Ovary (tissue), 9 donors: ENCODE data around the gene ENDOG. TPM values are rescaled to one million over a fixed set of nuclear protein-coding genes. Genes with fewer than 3 reads are reported as not detected.
"Not testable (repeated sequence)": the region's sequence is repeated elsewhere in the genome, so short reads cannot be mapped to it uniquely, and the experiment has no call there.

Source experiments
- DNase-seq, 5 donors: peaks; one replicate each; pipeline ENCODE4 v3.0.0-alpha.2; 2019 to 2020
- H3K27ac ChIP-seq, 2 donors: fragments of 200-600 bp; one replicate each; pipeline versions ENCODE4 v1.5.1 to v1.8.0; 2019 to 2022
- H3K27me3 ChIP-seq: fragments of 200-600 bp; one replicate; pipeline ENCODE4 v1.8.0; 2022
- H3K36me3 ChIP-seq: fragments of 200-600 bp; sonication (generic); one replicate; pipeline ENCODE4 v1.5.1; 2019
- H3K4me1 ChIP-seq: one replicate; pipeline ENCODE4 v1.8.1; 2013; ENCODE audit warnings: mild to moderate bottlenecking, moderate library complexity; ENCODE audit not compliant: insufficient read depth
- H3K4me3 ChIP-seq: fragments of 200-600 bp; sonication (generic); one replicate; pipeline ENCODE4 v1.5.1; 2017
- H3K9me3 ChIP-seq, 2 donors: fragments of 200-600 bp in 1 of 2; sonication (generic) in 1 of 2; one replicate each; pipeline versions ENCODE4 v1.5.1 to v1.8.1; 2013 to 2019; ENCODE audit warnings: mild to moderate bottlenecking in 1 of 2, moderate library complexity in 1 of 2
- CTCF ChIP-seq, 3 donors: fragments of 450-650 bp in 2 of 3; fragments of 200-600 bp in 1 of 3; IDR thresholded peaks; one replicate each; pipeline versions ENCODE4 v1.5.1 to v1.8.0; 2016 to 2022; ENCODE audit warnings: antibody characterized with exemption in 3 of 3, mild to moderate bottlenecking in 1 of 3
- EP300 ChIP-seq: sonication (generic); formaldehyde crosslinking; IDR thresholded peaks from one replicate; pipeline ENCODE4 v1.6.1; 2017; ENCODE audit warnings: antibody characterized with exemption
- POLR2A ChIP-seq: fragments of 450-650 bp; IDR thresholded peaks from one replicate; pipeline ENCODE4 v1.6.1; 2017; ENCODE audit warnings: antibody characterized with exemption, mild to moderate bottlenecking, moderate library complexity
- WGBS, 3 donors: extraction: QIAGEN DNeasy Blood & Tissue Kit in 1 of 3; methylation state at CpG; one replicate each; pipeline versions ENCODE4 v1.1.5 to v1.1.7; 2013 to 2017; 5-methylcytosine and 5-hydroxymethylcytosine counted together
- intact Hi-C, 4 donors: fragments of 100-400 bp; cut with DNase I; formaldehyde crosslinking; loops; one replicate each; pipeline versions ENCODE4 v1.11.0 to v1.15.1; 2022 to 2023
- polyA plus RNA-seq, 2 donors: library from polyadenylated mRNA; stranded (reverse); fragments of 200-250 nt in 1 of 2; fragments of 350-450 nt in 1 of 2; fragmentation: Illumina TruSeq in 1 of 2; extraction: RNeasy Lipid Tissue Mini Kit (QIAGEN cat#74804) in 1 of 2; gene quantifications; one replicate each; pipeline ENCODE4 v1.2.3, GENCODE V29; 2013 to 2014
- total RNA-seq, 7 donors: library from RNA; depleted of rRNA in 2 of 7; stranded (reverse); fragments of >200 nt in 2 of 7; fragmentation: NEBNext Ultra II Directional in 3 of 7; extraction: Animal tissue kit (Norgen Biotek cat#: 25700) in 3 of 7; gene quantifications; one replicate each; pipeline versions ENCODE4 v1.1.0 to v1.2.4, GENCODE V29; 2016 to 2023
- donor health status: DM: no; HTN: no; CAD: no; lungs with moderate emphysema.
- donor health status: DM: no; HTN: no; CAD: no.
- donor health status: Bipolar disorder and iron deficiency.
- donor health status: DM: yes; HTN: yes; CAD: no.
- donor health status: DM: no; HTN: no; CAD: no.
- donor health status: DM: yes; HTN: yes; CAD: no.

Gene ENDOG
- total and polyA plus RNA-seq, 9 donors: 3.6 to 23.7 (median 15.7) TPM

DNA sequence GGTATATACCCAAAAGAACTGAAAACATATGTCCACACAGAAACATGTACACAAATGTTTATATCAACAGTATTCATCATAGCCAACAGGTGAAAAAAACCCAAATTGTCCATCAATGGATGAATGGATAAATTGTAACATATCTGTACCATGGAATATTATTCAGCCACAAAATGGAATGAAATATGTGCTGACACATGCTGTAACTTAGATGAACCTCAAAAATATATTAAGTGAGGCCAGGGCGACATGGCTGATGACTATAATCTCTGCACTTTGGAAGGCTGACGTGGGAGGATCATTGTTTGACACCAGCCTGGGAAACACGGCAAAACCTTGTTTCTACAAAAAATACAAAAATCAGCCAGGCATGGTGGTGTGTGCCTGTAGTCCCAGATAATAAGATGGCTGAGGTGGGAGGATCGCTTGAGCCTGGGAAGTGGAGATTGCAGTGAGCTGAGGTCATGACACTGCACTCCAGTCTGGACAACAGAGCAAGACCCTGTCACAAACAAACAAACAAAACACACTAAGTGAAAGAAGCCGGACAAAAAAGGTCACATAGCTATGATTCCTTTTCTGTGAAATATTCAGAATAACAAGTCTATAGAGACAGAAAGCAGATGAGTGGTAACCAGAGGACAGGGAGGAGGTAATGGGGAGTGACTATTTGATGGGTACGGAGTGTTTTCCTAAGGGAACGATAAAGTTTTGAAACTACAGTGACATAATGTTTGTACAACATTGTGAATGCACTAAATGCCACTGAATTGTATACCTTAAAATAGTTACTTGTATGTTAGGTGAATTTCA, 52.0 kb downstream of the ENDOG start:
- Histone ChIP-seq H3K36me3 (no peaks in the 10 kb centered on the region), H3K27ac (no peak overlapping the region), H3K4me1 (no peaks in the 10 kb centered on the region), H3K27me3 (no peaks in the 10 kb centered on the region), H3K4me3 (no peak overlapping the region), H3K9me3 (no peaks in the 10 kb centered on the region)
- TF ChIP-seq POLR2A (no peak), CTCF (IDR thresholded peaks at IDR 0.05) (no peak), EP300 (no peak)
- WGBS, 3 donors: 34 to 42% (median 39%) methylated on average over 7 of the region's 7 CpGs
- no peak for DNase-seq
- intact Hi-C loops: no loop called here

DNA sequence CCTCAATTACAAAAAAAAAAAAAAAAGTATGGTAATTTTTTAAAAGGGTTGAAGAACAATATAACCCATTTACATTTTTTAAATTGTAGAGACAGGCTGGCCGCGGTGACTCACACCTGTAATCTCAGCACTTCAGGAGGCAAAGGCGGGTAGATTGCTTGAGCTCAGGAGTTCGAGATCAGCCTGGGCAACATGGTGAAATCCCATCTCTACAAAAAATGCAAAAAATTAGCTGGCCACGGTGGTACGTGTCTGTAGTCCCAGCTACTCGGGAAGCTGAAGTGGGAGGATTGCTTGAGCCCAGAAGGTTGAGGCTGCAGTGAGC, 52.6 kb downstream of the ENDOG start:
- H3K36me3 ChIP-seq, DNase-seq, H3K27me3 ChIP-seq, H3K27ac ChIP-seq, H3K4me3 ChIP-seq, H3K9me3 ChIP-seq, H3K4me1 ChIP-seq, intact Hi-C loops: not testable (repeated sequence)
- 77 to 80% (median 78%) methylated on average over 7 of the region's 7 CpGs for WGBS, 3 donors

Other genes starting within 250 kb of the ENDOG start
- gene DYNC2I2, start 161.7 kb upstream of the ENDOG start, total RNA-seq: 10 to 100 TPM; 17.7 to 87.5 (median 25.8) TPM
- gene DYNC2I2, start 161.7 kb upstream of the ENDOG start, polyA plus RNA-seq: 10 to 100 TPM in 1 of 2 donors, 1 to 10 TPM in 1; 2.0 to 28.0 TPM
- gene SET, start 129.3 kb upstream of the ENDOG start, total RNA-seq: 100 to 1,000 TPM; 119 to 328 (median 291) TPM
- 100 to 1,000 TPM; 147 to 292 TPM for gene SET, start 129.3 kb upstream of the ENDOG start, polyA plus RNA-seq
- gene PKN3, start 116.0 kb upstream of the ENDOG start, total RNA-seq: 1 to 10 TPM; 1.4 to 7.6 (median 4.2) TPM
- 1 to 10 TPM; 1.3 to 4.6 TPM for gene PKN3, start 116.0 kb upstream of the ENDOG start, polyA plus RNA-seq
- gene ZDHHC12, start 94.4 kb upstream of the ENDOG start, total RNA-seq: 10 to 100 TPM in 2 of 7 donors, 1 to 10 TPM in 5; 5.7 to 27.1 (median 7.0) TPM
- gene ZDHHC12, start 94.4 kb upstream of the ENDOG start, polyA plus RNA-seq: 10 to 100 TPM in 1 of 2 donors, under 1 TPM in 1; 0.30 to 12.5 TPM
- 10 to 100 TPM; 31.2 to 46.1 (median 34.2) TPM for gene ZER1, start 46.6 kb upstream of the ENDOG start, total RNA-seq
- gene ZER1, start 46.6 kb upstream of the ENDOG start, polyA plus RNA-seq: 10 to 100 TPM; 16.3 to 31.0 TPM
- gene TBC1D13, start 31.2 kb upstream of the ENDOG start, total RNA-seq: 10 to 100 TPM; 10.7 to 31.1 (median 26.3) TPM
- gene TBC1D13, start 31.2 kb upstream of the ENDOG start, polyA plus RNA-seq: 10 to 100 TPM; 15.2 to 32.2 TPM
- 10 to 100 TPM; 10.7 to 47.9 (median 26.5) TPM for gene SPOUT1, start 11.3 kb downstream of the ENDOG start, total RNA-seq
- gene SPOUT1, start 11.3 kb downstream of the ENDOG start, polyA plus RNA-seq: 10 to 100 TPM in 1 of 2 donors, 1 to 10 TPM in 1; 6.3 to 18.5 TPM
- gene KYAT1, start 63.5 kb downstream of the ENDOG start, total RNA-seq: 10 to 100 TPM in 1 of 7 donors, 1 to 10 TPM in 6; 4.6 to 10.2 (median 6.1) TPM
- gene KYAT1, start 63.5 kb downstream of the ENDOG start, polyA plus RNA-seq: 1 to 10 TPM; 4.2 to 5.8 TPM
- gene LRRC8A, start 63.6 kb downstream of the ENDOG start, total RNA-seq: 10 to 100 TPM; 18.1 to 39.7 (median 26.4) TPM
- 10 to 100 TPM; 21.2 to 28.5 TPM for gene LRRC8A, start 63.6 kb downstream of the ENDOG start, polyA plus RNA-seq
- 10 to 100 TPM; 24.8 to 63.9 (median 43.1) TPM for gene PHYHD1, start 102.5 kb downstream of the ENDOG start, total RNA-seq
- gene PHYHD1, start 102.5 kb downstream of the ENDOG start, polyA plus RNA-seq: 10 to 100 TPM; 41.1 to 50.4 TPM
- 10 to 100 TPM in 5 of 7 donors, 1 to 10 TPM in 2; 6.1 to 14.9 (median 12.6) TPM for gene DOLK, start 129.1 kb downstream of the ENDOG start, total RNA-seq
- 10 to 100 TPM in 1 of 2 donors, 1 to 10 TPM in 1; 9.5 to 12.0 TPM for gene DOLK, start 129.1 kb downstream of the ENDOG start, polyA plus RNA-seq
- gene NUP188, start 129.2 kb downstream of the ENDOG start, total RNA-seq: 10 to 100 TPM; 12.5 to 43.8 (median 30.7) TPM
- gene NUP188, start 129.2 kb downstream of the ENDOG start, polyA plus RNA-seq: 10 to 100 TPM; 10.6 to 25.1 TPM
- gene SH3GLB2, start 209.8 kb downstream of the ENDOG start, total RNA-seq: 100 to 1,000 TPM in 2 of 7 donors, 10 to 100 TPM in 5; 57.8 to 105 (median 88.8) TPM
- 100 to 1,000 TPM in 1 of 2 donors, 10 to 100 TPM in 1; 11.8 to 112 TPM for gene SH3GLB2, start 209.8 kb downstream of the ENDOG start, polyA plus RNA-seq
- gene MIGA2, start 218.1 kb downstream of the ENDOG start, total RNA-seq: 10 to 100 TPM; 18.7 to 36.5 (median 25.5) TPM
- 10 to 100 TPM in 1 of 2 donors, 1 to 10 TPM in 1; 2.5 to 21.7 TPM for gene MIGA2, start 218.1 kb downstream of the ENDOG start, polyA plus RNA-seq